HG02938 (cell line): ENCODE data around the gene RARG.
"Not testable (repeated sequence)": the region's sequence is repeated elsewhere in the genome, so short reads cannot be mapped to it uniquely, and the experiment has no call there.

Experiments
- ATAC-seq: cut with Tn5 transposase; IDR thresholded peaks from one replicate; pipeline ENCODE4 v1.9.1; 2021; ENCODE audit warnings: mild to moderate bottlenecking, moderate library complexity; ENCODE audit not compliant: unreplicated experiment

Gene RARG

GRCh38 chr12:53193985-53194716 lies 37.9 kb downstream of the RARG start:
- no peak for ATAC-seq

GRCh38 chr12:53193040-53193439 lies 39.0 kb downstream of the RARG start:
- no peak for ATAC-seq

- no peak for ATAC-seq
Observed at GRCh38 chr12:53192531-53193021, 39.4 kb downstream of the RARG start.

GRCh38 chr12:53191885-53192530 lies 40.0 kb downstream of the RARG start:
- ATAC-seq = no peak

GRCh38 chr12:53191096-53191884 lies 40.7 kb downstream of the RARG start:
- ATAC-seq = no peak

GRCh38 chr12:53190108-53190729 lies 41.8 kb downstream of the RARG start:
- no peak for ATAC-seq

GRCh38 chr12:53187145-53187899 lies 44.7 kb downstream of the RARG start:
- no peak for ATAC-seq

GRCh38 chr12:53186745-53187144 lies 45.3 kb downstream of the RARG start:
- ATAC-seq = no peak

GRCh38 chr12:53185582-53186153 lies 46.3 kb downstream of the RARG start:
- no peak for ATAC-seq

- no peak for ATAC-seq
Observed at GRCh38 chr12:53184828-53185227, 47.2 kb downstream of the RARG start.

- no peak for ATAC-seq
Observed at GRCh38 chr12:53182903-53183302, 49.1 kb downstream of the RARG start.

GRCh38 chr12:53181935-53182334 lies 50.1 kb downstream of the RARG start:
- no peak for ATAC-seq

GRCh38 chr12:53180931-53181645 lies 50.9 kb downstream of the RARG start:
- ATAC-seq = peak; percentile 44

- ATAC-seq = peak; percentile 83
Observed at GRCh38 chr12:53180220-53180930, 51.6 kb downstream of the RARG start, which contains the start of the genes CSAD and ZNF740. Gene CSAD (minus strand): TSS chr12:53180925. CDS start chr12:53173470, 7,455 bp downstream. Gene ZNF740 (plus strand): TSS chr12:53180722. CDS start chr12:53181984, 1,262 bp downstream.

- peak; percentile 25 for ATAC-seq
Observed at GRCh38 chr12:53179687-53180219, 52.3 kb downstream of the RARG start.

GRCh38 chr12:53178803-53179202 lies 53.2 kb downstream of the RARG start:
- not testable (repeated sequence) for ATAC-seq

- not testable (repeated sequence) for ATAC-seq
Observed at GRCh38 chr12:53177447-53177846, 54.6 kb downstream of the RARG start.

GRCh38 chr12:53176750-53177149 lies 55.3 kb downstream of the RARG start:
- no peak for ATAC-seq
